ENCODE data around the gene R3HDM2. TPM values are rescaled to one million over a fixed set of nuclear protein-coding genes. Genes with fewer than 3 reads are reported as not detected.

The R3HDM2 gene
- total and polyA plus RNA-seq, 2 of the 13 experiments (the other 11 are each of a cell fraction or from before 2014, with no cell fraction given), result 11.1 to 23.5 TPM

- no peak for TF ChIP-seq HNRNPL (IDR thresholded peaks at IDR 0.05; ENCODE audit: low read depth, low read length)
- TF ChIP-seq DBP (CRISPR knock-in tag; IDR thresholded peaks at IDR 0.05; ENCODE audit: not compliant biosample characterization), result no peak
- TF ChIP-seq YEATS2 (CRISPR knock-in tag; IDR thresholded peaks at IDR 0.05; ENCODE audit: borderline replicate concordance), result no peak
- TF ChIP-seq ZNF18 (CRISPR knock-in tag; IDR thresholded peaks at IDR 0.05; ENCODE audit: insufficient replicate concordance), result no peak
- TF ChIP-seq ZNF512 (CRISPR knock-in tag; IDR thresholded peaks at IDR 0.05), result no peak
- TF ChIP-seq IRF9 (CRISPR knock-in tag; IDR thresholded peaks at IDR 0.05; ENCODE audit: borderline replicate concordance), result peak; percentile 57; the same call in 1 of the 2 replicates
- no peak for TF ChIP-seq ZNF430 (CRISPR knock-in tag; IDR thresholded peaks at IDR 0.05)
- no peak for TF ChIP-seq KLF13 (CRISPR knock-in tag; IDR thresholded peaks at IDR 0.05)
- TF ChIP-seq JUN (CRISPR knock-in tag; IDR thresholded peaks at IDR 0.05), result no peak
- no peak for TF ChIP-seq XBP1 (CRISPR knock-in tag; IDR thresholded peaks at IDR 0.05)
- no peak for TF ChIP-seq HDAC1 (CRISPR knock-in tag; IDR thresholded peaks at IDR 0.05)
- TF ChIP-seq TOE1 (CRISPR knock-in tag; IDR thresholded peaks at IDR 0.05), result no peak
- no peak for TF ChIP-seq DNMT3B (CRISPR knock-in tag; conservative IDR thresholded peaks at IDR 0.05)
- TF ChIP-seq BRF2 (CRISPR knock-in tag; IDR thresholded peaks at IDR 0.05), result no peak
- TF ChIP-seq RXRB (CRISPR knock-in tag; IDR thresholded peaks at IDR 0.05; ENCODE audit: borderline replicate concordance), result 0 out of 2 replicates have a peak, but pooled peaks have one; percentile 12
- peak; percentile 23; the same call in 1 of the 2 replicates for TF ChIP-seq SP4 (CRISPR knock-in tag; IDR thresholded peaks at IDR 0.05)
- TF ChIP-seq HMG20B (CRISPR knock-in tag; conservative IDR thresholded peaks at IDR 0.05), result no peak
- no peak for TF ChIP-seq ZNF275 (CRISPR knock-in tag; IDR thresholded peaks at IDR 0.05; ENCODE audit: borderline replicate concordance)
- TF ChIP-seq ZFYVE20 (CRISPR knock-in tag; IDR thresholded peaks at IDR 0.05; ENCODE audit: borderline replicate concordance, low read depth), result no peak
- 0 out of 2 replicates have a peak, but pooled peaks have one; percentile 30 for TF ChIP-seq ZNF572 (CRISPR knock-in tag; IDR thresholded peaks at IDR 0.05)
- TF ChIP-seq JARID2 (CRISPR knock-in tag; IDR thresholded peaks at IDR 0.05; ENCODE audit: insufficient replicate concordance), result no peak
- no peak for TF ChIP-seq ZNF432 (CRISPR knock-in tag; IDR thresholded peaks at IDR 0.05; ENCODE audit: borderline replicate concordance)
Measured at GRCh38 chr12:57459055-57459749, 28.4 kb upstream of the R3HDM2 start (continued).
